Measurements from ENCODE around the gene WDR45B. TPM values are rescaled to one million over a fixed set of nuclear protein-coding genes. Genes with fewer than 3 reads are reported as not detected.

WDR45B gene
- total RNA-seq, 4 donors from 2014 or later, result 68.1 to 108 (median 83.6) TPM

GRCh38 chr17:82631544-82631943, 16.7 kb downstream of the WDR45B start:
- Histone ChIP-seq H3K4me1 (peaks cover 0 to 3% (median 1%) of the 10 kb centered on the region in 4 donors), H3K9me3 (no peaks in the 10 kb centered on the region), H3K36me3 (peaks cover 0 to 27% (median 7%) of the 10 kb centered on the region in 4 donors), H3K27ac (no peak overlapping the region), H3K4me3 (no peak overlapping the region), H3K27me3 (no peaks in the 10 kb centered on the region)
- in situ Hi-C loops (cut with MboI; ENCODE audit: low pct_ligation_motif_present in 1 of 4, low pct_unique_long_range_greater_than_20kb in 1 of 4, low sequenced_read_pairs in 3 of 4) (no loop called here), intact Hi-C loops (cut with DNase I; ENCODE audit: low total_unique reads) (no loop called here)
- WGBS, 2 donors (ENCODE audit: low coverage in 1 of 2), result 86 to 89% methylated on average over 5 to 6 of the region's 6 CpGs
- TF ChIP-seq POLR2AphosphoS5 (IDR thresholded peaks at IDR 0.05) (no peak), POLR2A (IDR thresholded peaks at IDR 0.05) (no peak), CTCF (IDR thresholded peaks at IDR 0.05) (no peak), EP300 (IDR thresholded peaks at IDR 0.05; ENCODE audit: low read depth) (no peak)
- DNase-seq, result no peak

GRCh38 chr17:82630212-82630611, 18.0 kb downstream of the WDR45B start:
- no peaks in the 10 kb centered on the region for H3K4me1 ChIP-seq
- intact Hi-C loops (cut with DNase I; ENCODE audit: low total_unique reads), result no loop called here
- 88 to 93% methylated on average over 11 to 12 of the region's 12 CpGs for WGBS, 2 donors (ENCODE audit: low coverage in 1 of 2)

GRCh38 chr17:82629748-82630147, 18.5 kb downstream of the WDR45B start:
- Histone ChIP-seq H3K36me3 (peaks cover 0 to 39% (median 9%) of the 10 kb centered on the region in 4 donors), H3K27ac (no peak overlapping the region), H3K27me3 (no peaks in the 10 kb centered on the region), H3K9me3 (no peaks in the 10 kb centered on the region), H3K4me1 (no peaks in the 10 kb centered on the region), H3K4me3 (no peak overlapping the region)
- no peak for DNase-seq
- 80 to 86% methylated on average over 3 to 8 of the region's 8 CpGs for WGBS, 2 donors (ENCODE audit: low coverage in 1 of 2)
- intact Hi-C loops (cut with DNase I; ENCODE audit: low total_unique reads) (no loop called here), in situ Hi-C loops (cut with MboI; ENCODE audit: low pct_ligation_motif_present in 1 of 4, low pct_unique_long_range_greater_than_20kb in 1 of 4, low sequenced_read_pairs in 3 of 4) (no loop called here)
- TF ChIP-seq POLR2AphosphoS5 (IDR thresholded peaks at IDR 0.05) (no peak), EP300 (IDR thresholded peaks at IDR 0.05; ENCODE audit: low read depth) (no peak), CTCF (IDR thresholded peaks at IDR 0.05) (no peak)

More at GRCh38 chr17:82630212-82630611, 18.0 kb downstream of the WDR45B start:
- Histone ChIP-seq H3K27me3 (no peaks in the 10 kb centered on the region), H3K9me3 (no peaks in the 10 kb centered on the region), H3K36me3 (peaks cover 0 to 34% (median 7%) of the 10 kb centered on the region in 4 donors), H3K4me3 (no peak overlapping the region), H3K27ac (no peak overlapping the region)
- TF ChIP-seq EP300 (IDR thresholded peaks at IDR 0.05; ENCODE audit: low read depth) (no peak), POLR2AphosphoS5 (IDR thresholded peaks at IDR 0.05) (no peak), POLR2A (IDR thresholded peaks at IDR 0.05) (no peak), CTCF (IDR thresholded peaks at IDR 0.05) (no peak)
- in situ Hi-C loops (cut with MboI; ENCODE audit: low pct_ligation_motif_present in 1 of 4, low pct_unique_long_range_greater_than_20kb in 1 of 4, low sequenced_read_pairs in 3 of 4), result no loop called here
- DNase-seq, result no peak

GRCh38 chr17:82627405-82627804, 20.8 kb downstream of the WDR45B start:
- Histone ChIP-seq H3K36me3 (peaks cover 0 to 48% (median 13%) of the 10 kb centered on the region in 4 donors), H3K27ac (peak overlapping the region in 1 of 4 donors; percentile 8), H3K4me1 (no peaks in the 10 kb centered on the region), H3K4me3 (no peak overlapping the region), H3K9me3 (no peaks in the 10 kb centered on the region), H3K27me3 (no peaks in the 10 kb centered on the region)
- in situ Hi-C loops (cut with MboI; ENCODE audit: low pct_ligation_motif_present in 1 of 4, low pct_unique_long_range_greater_than_20kb in 1 of 4, low sequenced_read_pairs in 3 of 4), result no loop called here
- TF ChIP-seq POLR2A (IDR thresholded peaks at IDR 0.05) (no peak), CTCF (IDR thresholded peaks at IDR 0.05) (no peak), POLR2AphosphoS5 (IDR thresholded peaks at IDR 0.05) (no peak), EP300 (IDR thresholded peaks at IDR 0.05; ENCODE audit: low read depth) (no peak)
- intact Hi-C loops (cut with DNase I; ENCODE audit: low total_unique reads), result no loop called here
- no peak for DNase-seq
- WGBS, 2 donors (ENCODE audit: low coverage in 1 of 2), result 83 to 93% methylated on average over 1 to 21 of the region's 21 CpGs
